Neural progenitor cell (in vitro differentiated cells): ENCODE data around the gene POLR3C. TPM values are rescaled to one million over a fixed set of nuclear protein-coding genes. Genes with fewer than 3 reads are reported as not detected.

Experiments
- DNase-seq: peaks from one replicate; pipeline ENCODE4 v3.0.0-alpha.2; 2016; ENCODE audit warnings: low spot score
- H2AFZ ChIP-seq: fragments of 200-600 bp; sonication (generic); replicated peaks from 2 replicates; pipeline ENCODE4 v1.6.1; 2016; ENCODE audit warnings: antibody characterized with exemption
- H3F3A ChIP-seq: fragments of 200-600 bp; sonication (generic); 2 replicates; pipeline ENCODE4 v1.6.1; 2016; ENCODE audit warnings: antibody characterized with exemption, low read depth
- H3K27ac ChIP-seq: fragments of 200-600 bp; sonication (generic); 2 replicates; pipeline ENCODE4 v1.5.1; 2016; ENCODE audit warnings: mild to moderate bottlenecking
- H3K27me3 ChIP-seq: fragments of 200-600 bp; sonication (generic); 2 replicates; pipeline ENCODE4 v1.6.1; 2016; ENCODE audit warnings: mild to moderate bottlenecking, moderate library complexity
- H3K36me3 ChIP-seq: fragments of 200-600 bp; sonication (generic); 2 replicates; pipeline ENCODE4 v1.5.1; 2016
- H3K4me1 ChIP-seq: fragments of 200-600 bp; sonication (generic); 2 replicates; pipeline ENCODE4 v1.6.1; 2016; ENCODE audit warnings: mixed run types
- H3K4me2 ChIP-seq: fragments of 200-600 bp; sonication (generic); 2 replicates; pipeline ENCODE4 v1.6.1; 2016
- H3K4me3 ChIP-seq: fragments of 200-600 bp; sonication (generic); 2 replicates; pipeline ENCODE4 v1.5.1; 2016
- H3K79me2 ChIP-seq: fragments of 200-600 bp; sonication (generic); 2 replicates; pipeline ENCODE4 v1.6.1; 2016; ENCODE audit warnings: low read depth
- H3K9ac ChIP-seq: fragments of 200-600 bp; sonication (generic); 2 replicates; pipeline ENCODE4 v1.6.1; 2016
- H3K9me3 ChIP-seq: fragments of 200-600 bp; sonication (generic); 2 replicates; pipeline ENCODE4 v1.5.1; 2016; ENCODE audit warnings: low read depth
- H4K20me1 ChIP-seq: fragments of 200-600 bp; sonication (generic); 2 replicates; pipeline ENCODE4 v1.6.1; 2016; ENCODE audit warnings: low read depth
- H3K27ac Mint-ChIP-seq: 3 replicates; pipeline ENCODE4 v1.8.0; 2021; ENCODE audit warnings: mixed read lengths
- H3K27me3 Mint-ChIP-seq: 2 replicates; pipeline ENCODE4 v1.8.0; 2022; ENCODE audit warnings: low read depth, mild to moderate bottlenecking, inconsistent platforms, moderate library complexity, mixed read lengths; ENCODE audit not compliant: insufficient read depth
- H3K36me3 Mint-ChIP-seq: 3 replicates; pipeline ENCODE4 v1.8.0; 2021; ENCODE audit warnings: mixed read lengths
- H3K4me1 Mint-ChIP-seq: 3 replicates; pipeline ENCODE4 v1.8.0; 2021; ENCODE audit warnings: mixed read lengths
- H3K4me3 Mint-ChIP-seq: 3 replicates; pipeline ENCODE4 v1.8.0; 2021; ENCODE audit warnings: mild to moderate bottlenecking, moderate library complexity, mixed read lengths
- H3K9me3 Mint-ChIP-seq: 3 replicates; pipeline ENCODE4 v1.8.0; 2020; ENCODE audit warnings: mixed read lengths
- CTCF ChIP-seq: fragments of 200-600 bp; sonication (generic); IDR thresholded peaks from 2 replicates; pipeline ENCODE4 v1.5.1; 2017; ENCODE audit warnings: antibody characterized with exemption, mild to moderate bottlenecking
- EZH2 ChIP-seq: fragments of 200-600 bp; sonication (generic); IDR thresholded peaks from 2 replicates; pipeline ENCODE4 v1.6.1; 2017; ENCODE audit warnings: antibody characterized with exemption, mild to moderate bottlenecking, moderate library complexity
- EZH2phosphoT487 ChIP-seq: fragments of 200-600 bp; sonication (generic); IDR thresholded peaks from 2 replicates; pipeline ENCODE4 v1.6.1; 2017; ENCODE audit warnings: antibody characterized with exemption
- total RNA-seq: library from RNA; depleted of rRNA; stranded (reverse); fragments of >200 nt; gene quantifications from 2 replicates; pipeline ENCODE4 v1.2.3, GENCODE V29; 2015; ENCODE audit warnings: low replicate concordance

POLR3C gene
- total RNA-seq, 1 donor from 2014 or later = 15.6 TPM

- no peaks in the 10 kb centered on the region for H3K9me3 Mint-ChIP-seq
- H3K9ac ChIP-seq = no peak overlapping the region
- no peaks in the 10 kb centered on the region for H4K20me1 ChIP-seq
Observed at GRCh38 chr1:145886390-145886789, 62.4 kb downstream of the POLR3C start.

GRCh38 chr1:145886816-145887215, 62.8 kb downstream of the POLR3C start:
- H3K4me1 ChIP-seq = no peaks in the 10 kb centered on the region
- Mint-ChIP-seq H3K36me3 (no peaks in the 10 kb centered on the region), H3K9me3 (no peaks in the 10 kb centered on the region), H3K4me3 (peak overlapping the region; percentile 86), H3K27ac (peak overlapping the region; percentile 47), H3K27me3 (peaks cover 22% of the 10 kb centered on the region), H3K4me1 (peaks cover 16% of the 10 kb centered on the region)
- TF ChIP-seq EZH2 (no peak), CTCF (no peak), EZH2phosphoT487 (no peak)
- no peaks in the 10 kb centered on the region for H3F3A ChIP-seq
- H3K36me3 ChIP-seq = no peaks in the 10 kb centered on the region
- no peaks in the 10 kb centered on the region for H3K79me2 ChIP-seq
- H3K4me2 ChIP-seq = no peak overlapping the region
- no peaks in the 10 kb centered on the region for H3K9me3 ChIP-seq
- no peak overlapping the region for H2AFZ ChIP-seq
- H4K20me1 ChIP-seq = no peaks in the 10 kb centered on the region
- H3K27ac ChIP-seq = no peak overlapping the region
- H3K27me3 ChIP-seq = peaks cover 54% of the 10 kb centered on the region
- H3K9ac ChIP-seq = no peak overlapping the region
- no peak for DNase-seq
- H3K4me3 ChIP-seq = no peak overlapping the region

More at GRCh38 chr1:145886390-145886789, 62.4 kb downstream of the POLR3C start:
- Histone ChIP-seq H3F3A (no peaks in the 10 kb centered on the region), H3K9me3 (no peaks in the 10 kb centered on the region), H3K4me2 (peak overlapping the region; percentile 77), H3K27ac (no peak overlapping the region), H2AFZ (peak overlapping the region; percentile 99), H3K4me3 (peak overlapping the region; percentile 85), H3K27me3 (peaks cover 54% of the 10 kb centered on the region), H3K79me2 (no peaks in the 10 kb centered on the region), H3K4me1 (no peaks in the 10 kb centered on the region), H3K36me3 (no peaks in the 10 kb centered on the region)
- Mint-ChIP-seq H3K36me3 (no peaks in the 10 kb centered on the region), H3K4me1 (peaks cover 16% of the 10 kb centered on the region), H3K27me3 (peaks cover 22% of the 10 kb centered on the region), H3K4me3 (peak overlapping the region; percentile 86), H3K27ac (no peak overlapping the region)
- DNase-seq = no peak
- TF ChIP-seq CTCF (no peak), EZH2phosphoT487 (no peak), EZH2 (no peak)

GRCh38 chr1:145887631-145888030, 63.6 kb downstream of the POLR3C start:
- Histone ChIP-seq H3K4me2 (no peak overlapping the region), H3K36me3 (no peaks in the 10 kb centered on the region), H3K9me3 (no peaks in the 10 kb centered on the region), H3K79me2 (no peaks in the 10 kb centered on the region), H3K4me1 (peaks cover 6% of the 10 kb centered on the region), H4K20me1 (no peaks in the 10 kb centered on the region), H3K27me3 (peaks cover 50% of the 10 kb centered on the region), H3K4me3 (no peak overlapping the region), H3K27ac (no peak overlapping the region), H3F3A (no peaks in the 10 kb centered on the region), H3K9ac (no peak overlapping the region), H2AFZ (no peak overlapping the region)
- no peak for DNase-seq
- Mint-ChIP-seq H3K27me3 (peaks cover 21% of the 10 kb centered on the region), H3K36me3 (no peaks in the 10 kb centered on the region), H3K27ac (no peak overlapping the region), H3K4me1 (peaks cover 22% of the 10 kb centered on the region), H3K9me3 (no peaks in the 10 kb centered on the region), H3K4me3 (peak overlapping the region; percentile 27)
- TF ChIP-seq EZH2 = no peak
- TF ChIP-seq EZH2phosphoT487 = no peak
- no peak for TF ChIP-seq CTCF

GRCh38 chr1:145889722-145890121, 65.7 kb downstream of the POLR3C start:
- no peak for TF ChIP-seq EZH2
- TF ChIP-seq EZH2phosphoT487 = no peak
- TF ChIP-seq CTCF = no peak
- peaks cover 27% of the 10 kb centered on the region for H3K4me1 Mint-ChIP-seq
- no peaks in the 10 kb centered on the region for H3K36me3 Mint-ChIP-seq

More at GRCh38 chr1:145889722-145890121, 65.7 kb downstream of the POLR3C start:
- Histone ChIP-seq H3K4me3 (no peak overlapping the region), H3K9ac (no peak overlapping the region), H3K4me1 (peaks cover 7% of the 10 kb centered on the region), H3K9me3 (no peaks in the 10 kb centered on the region), H4K20me1 (no peaks in the 10 kb centered on the region), H3K27me3 (peaks cover 29% of the 10 kb centered on the region), H3F3A (no peaks in the 10 kb centered on the region), H3K4me2 (no peak overlapping the region), H2AFZ (no peak overlapping the region), H3K79me2 (no peaks in the 10 kb centered on the region), H3K27ac (no peak overlapping the region), H3K36me3 (no peaks in the 10 kb centered on the region)
- Mint-ChIP-seq H3K4me3 (no peak overlapping the region), H3K27ac (no peak overlapping the region), H3K27me3 (peaks cover 11% of the 10 kb centered on the region), H3K9me3 (no peaks in the 10 kb centered on the region)
- DNase-seq = peak; percentile 15
